ENCODE measurements around the gene MORC1. TPM values are rescaled to one million over a fixed set of nuclear protein-coding genes. Genes with fewer than 3 reads are reported as not detected.

Gene MORC1
- total and polyA plus RNA-seq, 4 donors: 0.02 to 0.33 (median 0.13) TPM

DNA sequence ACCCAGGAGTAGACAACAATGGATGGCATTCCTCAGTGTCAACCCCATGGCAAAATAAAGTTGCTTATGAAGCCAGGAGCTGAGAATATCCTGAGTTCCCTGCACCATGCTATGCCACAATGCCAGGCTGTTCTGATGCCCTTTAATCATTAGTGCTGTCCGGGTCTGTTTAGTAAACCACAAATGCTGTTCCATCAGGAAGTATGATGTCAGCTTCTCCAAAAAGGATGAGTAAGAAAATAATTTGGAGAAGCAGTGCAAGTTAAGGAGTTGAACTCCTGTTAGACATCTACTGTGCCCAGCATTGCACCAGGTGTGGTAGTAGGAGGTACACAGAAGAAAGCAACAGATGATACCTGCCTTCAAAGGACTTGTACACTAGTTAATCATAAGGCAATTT, 96.4 kb downstream of the MORC1 start:
- Histone ChIP-seq H3K9ac (ENCODE audit: low read depth in 1 of 2, low read length in 2 of 2) (no peak overlapping the region), H3K27me3 (ENCODE audit: control insufficient read depth in 4 of 4, insufficient read depth in 4 of 4, low read length in 3 of 4) (peaks cover 0 to 2% (median 0%) of the 10 kb centered on the region in 4 donors), H3K9me3 (ENCODE audit: control insufficient read depth in 4 of 4, low read length in 3 of 4) (no peaks in the 10 kb centered on the region), H3K4me3 (ENCODE audit: low read depth in 1 of 3, low read length in 3 of 3) (no peak overlapping the region), H3K27ac (ENCODE audit: low read depth in 1 of 2, low read length in 2 of 2) (no peak overlapping the region), H3K36me3 (ENCODE audit: control insufficient read depth in 4 of 4, insufficient read depth in 3 of 4, low read depth in 1 of 4, low read length in 3 of 4) (no peaks in the 10 kb centered on the region), H3K4me1 (ENCODE audit: control insufficient read depth in 4 of 4, insufficient read depth in 4 of 4, low read length in 3 of 4) (no peaks in the 10 kb centered on the region)
- no peak for TF ChIP-seq TAF1 (conservative IDR thresholded peaks at IDR 0.05)
- WGBS: 65% methylated on average over 1 of the region's 1 CpG
- DNase-seq (ENCODE audit: low spot score): no peak

DNA sequence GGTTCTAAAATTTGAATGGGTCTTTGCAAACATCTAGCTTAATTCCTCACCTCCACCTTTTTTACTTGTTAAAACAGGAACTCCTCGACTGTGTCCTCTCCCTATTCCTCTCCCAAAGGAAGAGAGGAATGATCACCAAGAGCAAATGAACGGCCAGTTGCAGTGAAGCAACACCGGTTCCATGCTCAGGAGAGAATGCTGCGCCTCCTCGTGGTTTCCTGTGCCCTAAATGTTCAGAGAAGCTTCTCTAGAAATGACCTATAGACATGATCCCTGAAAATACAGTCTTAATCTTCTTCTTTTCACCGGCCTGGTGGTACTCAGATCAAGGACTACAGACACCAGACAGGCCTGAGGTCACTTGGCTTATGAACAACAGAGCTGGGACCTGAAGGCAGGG, 99.1 kb downstream of the MORC1 start:
- Histone ChIP-seq H3K9me3 (ENCODE audit: control insufficient read depth in 4 of 4, low read length in 3 of 4) (no peaks in the 10 kb centered on the region), H3K36me3 (ENCODE audit: control insufficient read depth in 4 of 4, insufficient read depth in 3 of 4, low read depth in 1 of 4, low read length in 3 of 4) (no peaks in the 10 kb centered on the region), H3K4me1 (ENCODE audit: control insufficient read depth in 4 of 4, insufficient read depth in 4 of 4, low read length in 3 of 4) (no peaks in the 10 kb centered on the region), H3K4me3 (ENCODE audit: low read depth in 1 of 3, low read length in 3 of 3) (no peak overlapping the region), H3K27ac (ENCODE audit: low read depth in 1 of 2, low read length in 2 of 2) (no peak overlapping the region), H3K9ac (ENCODE audit: low read depth in 1 of 2, low read length in 2 of 2) (no peak overlapping the region), H3K27me3 (ENCODE audit: control insufficient read depth in 4 of 4, insufficient read depth in 4 of 4, low read length in 3 of 4) (peaks cover 0 to 2% (median 0%) of the 10 kb centered on the region in 4 donors)
- DNase-seq (ENCODE audit: low spot score): no peak
- 68% methylated on average over 6 of the region's 6 CpGs for WGBS
- TF ChIP-seq RAD21 (IDR thresholded peaks at IDR 0.05) (no peak), TAF1 (conservative IDR thresholded peaks at IDR 0.05) (no peak), NR2F2 (IDR thresholded peaks at IDR 0.05) (no peak)
- TF ChIP-seq, protein P1, sequence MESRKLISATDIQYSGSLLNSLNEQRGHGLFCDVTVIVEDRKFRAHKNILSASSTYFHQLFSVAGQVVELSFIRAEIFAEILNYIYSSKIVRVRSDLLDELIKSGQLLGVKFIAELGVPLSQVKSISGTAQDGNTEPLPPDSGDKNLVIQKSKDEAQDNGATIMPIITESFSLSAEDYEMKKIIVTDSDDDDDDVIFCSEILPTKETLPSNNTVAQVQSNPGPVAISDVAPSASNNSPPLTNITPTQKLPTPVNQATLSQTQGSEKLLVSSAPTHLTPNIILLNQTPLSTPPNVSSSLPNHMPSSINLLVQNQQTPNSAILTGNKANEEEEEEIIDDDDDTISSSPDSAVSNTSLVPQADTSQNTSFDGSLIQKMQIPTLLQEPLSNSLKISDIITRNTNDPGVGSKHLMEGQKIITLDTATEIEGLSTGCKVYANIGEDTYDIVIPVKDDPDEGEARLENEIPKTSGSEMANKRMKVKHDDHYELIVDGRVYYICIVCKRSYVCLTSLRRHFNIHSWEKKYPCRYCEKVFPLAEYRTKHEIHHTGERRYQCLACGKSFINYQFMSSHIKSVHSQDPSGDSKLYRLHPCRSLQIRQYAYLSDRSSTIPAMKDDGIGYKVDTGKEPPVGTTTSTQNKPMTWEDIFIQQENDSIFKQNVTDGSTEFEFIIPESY (IDR thresholded peaks at IDR 0.05): no peak

DNA sequence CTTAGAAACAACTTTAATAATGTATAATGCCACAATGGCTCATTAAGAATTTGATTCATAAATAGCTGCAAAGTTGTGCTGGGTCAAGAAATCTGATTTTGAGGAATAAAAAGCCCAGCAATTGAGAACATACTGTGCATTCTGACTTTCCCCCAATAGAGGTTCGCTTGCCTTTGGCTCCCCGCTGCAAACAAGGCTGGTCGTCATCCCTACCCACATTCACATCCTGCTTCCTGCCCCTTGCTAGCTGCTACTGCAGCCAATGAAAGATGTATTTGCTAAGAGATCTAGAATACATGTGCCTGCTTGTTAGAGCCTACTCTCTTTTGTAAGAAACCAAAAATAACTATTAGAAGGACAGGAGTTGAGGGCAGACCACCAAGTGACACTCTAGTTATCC, 112.5 kb downstream of the MORC1 start:
- no peak overlapping the region for H3K27ac ChIP-seq (ENCODE audit: low read depth in 1 of 2, low read length in 2 of 2)
- no peaks in the 10 kb centered on the region for H3K4me1 ChIP-seq (ENCODE audit: control insufficient read depth in 4 of 4, insufficient read depth in 4 of 4, low read length in 3 of 4)
- H3K9me3 ChIP-seq (ENCODE audit: control insufficient read depth in 4 of 4, low read length in 3 of 4): no peaks in the 10 kb centered on the region
- H3K9ac ChIP-seq (ENCODE audit: low read depth in 1 of 2, low read length in 2 of 2): no peak overlapping the region
- no peaks in the 10 kb centered on the region for H3K36me3 ChIP-seq (ENCODE audit: control insufficient read depth in 4 of 4, insufficient read depth in 3 of 4, low read depth in 1 of 4, low read length in 3 of 4)
- H3K4me3 ChIP-seq (ENCODE audit: low read depth in 1 of 3, low read length in 3 of 3): no peak overlapping the region
- DNase-seq (ENCODE audit: low spot score): no peak
- no peaks in the 10 kb centered on the region for H3K27me3 ChIP-seq (ENCODE audit: control insufficient read depth in 4 of 4, insufficient read depth in 4 of 4, low read length in 3 of 4)
- TF ChIP-seq NR2F2 (IDR thresholded peaks at IDR 0.05): no peak
- TF ChIP-seq FOXA1 (IDR thresholded peaks at IDR 0.05): no peak
- TF ChIP-seq YY1 (IDR thresholded peaks at IDR 0.05): no peak
- TF ChIP-seq JUND (IDR thresholded peaks at IDR 0.05): no peak
- no peak for TF ChIP-seq RXRA (IDR thresholded peaks at IDR 0.05)
- no peak for TF ChIP-seq SP1 (IDR thresholded peaks at IDR 0.05)
- TF ChIP-seq, protein P1 (IDR thresholded peaks at IDR 0.05): no peak
- TF ChIP-seq HNF4A (conservative IDR thresholded peaks at IDR 0.05): no peak
- TF ChIP-seq GABPA (IDR thresholded peaks at IDR 0.05 in 1 of 2, conservative IDR thresholded peaks at IDR 0.05 in 1 of 2): no peak
- no peak for TF ChIP-seq RAD21 (IDR thresholded peaks at IDR 0.05)
- TF ChIP-seq, protein P2, sequence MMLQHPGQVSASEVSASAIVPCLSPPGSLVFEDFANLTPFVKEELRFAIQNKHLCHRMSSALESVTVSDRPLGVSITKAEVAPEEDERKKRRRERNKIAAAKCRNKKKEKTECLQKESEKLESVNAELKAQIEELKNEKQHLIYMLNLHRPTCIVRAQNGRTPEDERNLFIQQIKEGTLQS (IDR thresholded peaks at IDR 0.05): no peak
- no peak for TF ChIP-seq HNF4G (IDR thresholded peaks at IDR 0.05)
- TF ChIP-seq EGR1 (IDR thresholded peaks at IDR 0.05; ENCODE audit: low read depth in 2 of 2): no peak
- TF ChIP-seq, protein P3, sequence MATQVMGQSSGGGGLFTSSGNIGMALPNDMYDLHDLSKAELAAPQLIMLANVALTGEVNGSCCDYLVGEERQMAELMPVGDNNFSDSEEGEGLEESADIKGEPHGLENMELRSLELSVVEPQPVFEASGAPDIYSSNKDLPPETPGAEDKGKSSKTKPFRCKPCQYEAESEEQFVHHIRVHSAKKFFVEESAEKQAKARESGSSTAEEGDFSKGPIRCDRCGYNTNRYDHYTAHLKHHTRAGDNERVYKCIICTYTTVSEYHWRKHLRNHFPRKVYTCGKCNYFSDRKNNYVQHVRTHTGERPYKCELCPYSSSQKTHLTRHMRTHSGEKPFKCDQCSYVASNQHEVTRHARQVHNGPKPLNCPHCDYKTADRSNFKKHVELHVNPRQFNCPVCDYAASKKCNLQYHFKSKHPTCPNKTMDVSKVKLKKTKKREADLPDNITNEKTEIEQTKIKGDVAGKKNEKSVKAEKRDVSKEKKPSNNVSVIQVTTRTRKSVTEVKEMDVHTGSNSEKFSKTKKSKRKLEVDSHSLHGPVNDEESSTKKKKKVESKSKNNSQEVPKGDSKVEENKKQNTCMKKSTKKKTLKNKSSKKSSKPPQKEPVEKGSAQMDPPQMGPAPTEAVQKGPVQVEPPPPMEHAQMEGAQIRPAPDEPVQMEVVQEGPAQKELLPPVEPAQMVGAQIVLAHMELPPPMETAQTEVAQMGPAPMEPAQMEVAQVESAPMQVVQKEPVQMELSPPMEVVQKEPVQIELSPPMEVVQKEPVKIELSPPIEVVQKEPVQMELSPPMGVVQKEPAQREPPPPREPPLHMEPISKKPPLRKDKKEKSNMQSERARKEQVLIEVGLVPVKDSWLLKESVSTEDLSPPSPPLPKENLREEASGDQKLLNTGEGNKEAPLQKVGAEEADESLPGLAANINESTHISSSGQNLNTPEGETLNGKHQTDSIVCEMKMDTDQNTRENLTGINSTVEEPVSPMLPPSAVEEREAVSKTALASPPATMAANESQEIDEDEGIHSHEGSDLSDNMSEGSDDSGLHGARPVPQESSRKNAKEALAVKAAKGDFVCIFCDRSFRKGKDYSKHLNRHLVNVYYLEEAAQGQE (IDR thresholded peaks at IDR 0.05): no peak
- TF ChIP-seq FOXA2 (IDR thresholded peaks at IDR 0.05): no peak
- TF ChIP-seq, protein P4, sequence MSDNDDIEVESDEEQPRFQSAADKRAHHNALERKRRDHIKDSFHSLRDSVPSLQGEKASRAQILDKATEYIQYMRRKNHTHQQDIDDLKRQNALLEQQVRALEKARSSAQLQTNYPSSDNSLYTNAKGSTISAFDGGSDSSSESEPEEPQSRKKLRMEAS (IDR thresholded peaks at IDR 0.05): no peak
- TF ChIP-seq TAF1 (conservative IDR thresholded peaks at IDR 0.05): no peak
- TF ChIP-seq, protein P5, sequence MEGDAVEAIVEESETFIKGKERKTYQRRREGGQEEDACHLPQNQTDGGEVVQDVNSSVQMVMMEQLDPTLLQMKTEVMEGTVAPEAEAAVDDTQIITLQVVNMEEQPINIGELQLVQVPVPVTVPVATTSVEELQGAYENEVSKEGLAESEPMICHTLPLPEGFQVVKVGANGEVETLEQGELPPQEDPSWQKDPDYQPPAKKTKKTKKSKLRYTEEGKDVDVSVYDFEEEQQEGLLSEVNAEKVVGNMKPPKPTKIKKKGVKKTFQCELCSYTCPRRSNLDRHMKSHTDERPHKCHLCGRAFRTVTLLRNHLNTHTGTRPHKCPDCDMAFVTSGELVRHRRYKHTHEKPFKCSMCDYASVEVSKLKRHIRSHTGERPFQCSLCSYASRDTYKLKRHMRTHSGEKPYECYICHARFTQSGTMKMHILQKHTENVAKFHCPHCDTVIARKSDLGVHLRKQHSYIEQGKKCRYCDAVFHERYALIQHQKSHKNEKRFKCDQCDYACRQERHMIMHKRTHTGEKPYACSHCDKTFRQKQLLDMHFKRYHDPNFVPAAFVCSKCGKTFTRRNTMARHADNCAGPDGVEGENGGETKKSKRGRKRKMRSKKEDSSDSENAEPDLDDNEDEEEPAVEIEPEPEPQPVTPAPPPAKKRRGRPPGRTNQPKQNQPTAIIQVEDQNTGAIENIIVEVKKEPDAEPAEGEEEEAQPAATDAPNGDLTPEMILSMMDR (IDR thresholded peaks at IDR 0.05; ENCODE audit: low read depth, low read length, missing input control): no peak
- 63% methylated on average over 3 of the region's 3 CpGs for WGBS

All from liver (tissue), 9 donors.